DND-41 (cell line): ENCODE measurements around the gene TINAGL1.

Source experiments
- ATAC-seq: fragments of 200-7000 bp; cut with Tn5 transposase; 3 replicates; pipeline ENCODE4 v1.9.1; 2021; ENCODE audit warnings: low read depth; ENCODE audit not compliant: insufficient read depth
- DNase-seq: peaks from one replicate; pipeline ENCODE4 v3.0.0-alpha.2; 2020
- H2AFZ ChIP-seq: 2 replicates; pipeline ENCODE4 v1.6.0; 2012; ENCODE audit warnings: low read depth, low read length
- H3K27ac ChIP-seq: 2 replicates; pipeline ENCODE4 v1.5.1; 2012; ENCODE audit warnings: low read length, inconsistent platforms
- H3K27me3 ChIP-seq: fragments of 200-600 bp; sonication (generic); 2 replicates; pipeline ENCODE4 v1.6.0; 2012; ENCODE audit warnings: low read length, mild to moderate bottlenecking, inconsistent platforms; ENCODE audit not compliant: insufficient read depth, poor library complexity
- H3K36me3 ChIP-seq: 2 replicates; pipeline ENCODE4 v1.5.1; 2012; ENCODE audit warnings: low read length, inconsistent platforms; ENCODE audit not compliant: insufficient read depth
- H3K4me1 ChIP-seq: 2 replicates; pipeline ENCODE4 v1.5.1; 2012; ENCODE audit warnings: mild to moderate bottlenecking, low read length; ENCODE audit not compliant: insufficient read depth
- H3K4me2 ChIP-seq: 2 replicates; pipeline ENCODE4 v1.6.0; 2012; ENCODE audit warnings: mild to moderate bottlenecking, moderate library complexity, low read length, inconsistent platforms; ENCODE audit not compliant: insufficient read depth
- H3K4me3 ChIP-seq, 2 experiments: fragments of 200-600 bp in 1 of 2; shearing (Covaris generic) in 1 of 2; 2 replicates each; pipeline ENCODE4 v1.5.1; 2012 to 2016; ENCODE audit warnings: inconsistent platforms in 2 of 2, low read length in 2 of 2, mild to moderate bottlenecking in 2 of 2, low read depth in 1 of 2, moderate library complexity in 1 of 2
- H3K79me2 ChIP-seq: 2 replicates; pipeline ENCODE4 v1.6.0; 2012; ENCODE audit warnings: low read length, inconsistent platforms; ENCODE audit not compliant: insufficient read depth
- H3K9ac ChIP-seq: 2 replicates; pipeline ENCODE4 v1.6.0; 2012; ENCODE audit warnings: low read depth, mild to moderate bottlenecking, inconsistent platforms, low read length, moderate library complexity
- H3K9me3 ChIP-seq: 2 replicates; pipeline ENCODE4 v1.5.1; 2012; ENCODE audit warnings: low read length, moderate library complexity, mild to moderate bottlenecking, inconsistent platforms; ENCODE audit not compliant: insufficient read depth, severe bottlenecking
- H4K20me1 ChIP-seq: 2 replicates; pipeline ENCODE4 v1.6.0; 2012; ENCODE audit warnings: low read length; ENCODE audit not compliant: insufficient read depth
- CTCF ChIP-seq: IDR thresholded peaks from 2 replicates; pipeline ENCODE4 v1.5.1; 2012; ENCODE audit warnings: borderline replicate concordance, low read length, moderate library complexity, mild to moderate bottlenecking; ENCODE audit not compliant: poor library complexity, severe bottlenecking; ENCODE audit errors: extremely low read depth
- EZH2 ChIP-seq: IDR thresholded peaks from 3 replicates; pipeline ENCODE4 v1.6.1; 2012; ENCODE audit warnings: borderline replicate concordance, low read depth, mild to moderate bottlenecking, moderate library complexity, low read length, inconsistent platforms; ENCODE audit not compliant: severe bottlenecking

Gene TINAGL1

DNA sequence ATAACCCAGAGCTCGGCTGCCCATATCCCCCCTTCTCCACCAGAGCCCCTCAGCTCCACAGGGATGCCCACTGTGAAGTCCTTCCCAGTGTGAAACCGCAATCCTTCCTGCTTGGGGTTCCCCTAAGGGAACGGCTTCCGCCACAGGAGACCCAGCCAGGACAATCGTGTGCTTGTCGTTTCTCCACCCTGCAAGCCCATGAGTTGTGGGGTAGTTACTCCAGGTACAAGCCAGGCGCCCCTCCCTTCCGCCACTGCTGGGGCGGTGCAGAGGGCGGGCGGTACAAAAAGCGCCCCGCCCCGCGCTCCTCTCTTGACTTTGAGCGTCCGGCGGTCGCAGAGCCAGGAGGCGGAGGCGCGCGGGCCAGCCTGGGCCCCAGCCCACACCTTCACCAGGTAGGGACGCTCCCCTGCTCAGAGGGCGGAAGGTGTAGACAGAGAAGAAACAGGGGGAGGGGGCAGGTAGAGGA, at the start of gene TINAGL1:
Gene TINAGL1 (plus strand): TSS at position 315 of the 469 bp plus-strand sequence. CDS start 634 bp downstream, outside the sequence.
- no peak for TF ChIP-seq CTCF
- TF ChIP-seq EZH2: no peak
- no peak for DNase-seq
- H3K9me3 ChIP-seq: no peaks in the 10 kb centered on the region
- no peaks in the 10 kb centered on the region for H3K4me1 ChIP-seq
- H3K27me3 ChIP-seq: no peaks in the 10 kb centered on the region
- no peak for ATAC-seq
- H2AFZ ChIP-seq: no peak within 1 kb of the TSS
- no peak within 1 kb of the TSS for H3K4me2 ChIP-seq
- no peaks in the 10 kb centered on the region for H3K36me3 ChIP-seq
- no peak within 1 kb of the TSS for H3K4me3 ChIP-seq
- no peak within 1 kb of the TSS for H3K27ac ChIP-seq
- H3K79me2 ChIP-seq: no peaks in the 10 kb centered on the region
- no peaks in the 10 kb centered on the region for H4K20me1 ChIP-seq
- no peak within 1 kb of the TSS for H3K9ac ChIP-seq

DNA sequence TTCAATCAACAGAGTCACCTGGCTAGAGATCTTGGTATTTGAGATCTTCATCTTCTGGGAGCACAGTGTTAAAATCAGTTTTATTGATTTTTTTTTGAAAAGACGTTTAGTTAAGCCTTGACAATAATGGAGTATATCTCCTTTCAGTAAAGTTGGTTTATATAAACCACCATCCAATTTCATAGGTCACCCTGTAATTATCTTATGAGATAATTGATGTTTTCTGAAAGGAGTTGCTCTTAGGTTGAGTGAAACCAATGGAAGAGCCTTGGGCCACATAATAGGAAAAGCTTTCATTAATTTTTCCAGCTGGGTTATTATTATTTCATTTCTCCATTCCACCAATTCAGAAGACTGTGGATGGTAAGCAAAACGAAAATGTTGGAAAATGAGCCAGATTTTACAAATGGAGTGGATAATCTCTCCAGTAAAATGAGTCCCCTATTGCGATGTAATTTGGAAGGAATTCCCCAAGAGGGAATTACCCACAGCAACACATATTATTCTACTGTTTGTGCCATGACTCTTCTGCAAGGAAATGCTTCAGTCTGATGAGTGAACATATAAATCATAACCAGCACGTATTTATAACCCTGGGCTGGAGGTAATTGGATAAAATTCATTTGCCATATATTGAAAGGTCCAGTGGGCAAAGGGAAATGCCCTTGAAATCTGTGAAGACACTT, 46.2 kb upstream of the TINAGL1 start:
- no peak overlapping the region for H2AFZ ChIP-seq
- H3K9ac ChIP-seq: no peak overlapping the region
- H3K27me3 ChIP-seq: no peaks in the 10 kb centered on the region
- H3K79me2 ChIP-seq: no peaks in the 10 kb centered on the region
- no peaks in the 10 kb centered on the region for H3K4me1 ChIP-seq
- H3K4me3 ChIP-seq: no peak overlapping the region
- ATAC-seq: no peak
- H3K27ac ChIP-seq: no peak overlapping the region
- H4K20me1 ChIP-seq: no peaks in the 10 kb centered on the region
- no peak overlapping the region for H3K4me2 ChIP-seq
- no peaks in the 10 kb centered on the region for H3K9me3 ChIP-seq
- no peak for DNase-seq
- peaks cover 22% of the 10 kb centered on the region for H3K36me3 ChIP-seq
- TF ChIP-seq CTCF: no peak

DNA sequence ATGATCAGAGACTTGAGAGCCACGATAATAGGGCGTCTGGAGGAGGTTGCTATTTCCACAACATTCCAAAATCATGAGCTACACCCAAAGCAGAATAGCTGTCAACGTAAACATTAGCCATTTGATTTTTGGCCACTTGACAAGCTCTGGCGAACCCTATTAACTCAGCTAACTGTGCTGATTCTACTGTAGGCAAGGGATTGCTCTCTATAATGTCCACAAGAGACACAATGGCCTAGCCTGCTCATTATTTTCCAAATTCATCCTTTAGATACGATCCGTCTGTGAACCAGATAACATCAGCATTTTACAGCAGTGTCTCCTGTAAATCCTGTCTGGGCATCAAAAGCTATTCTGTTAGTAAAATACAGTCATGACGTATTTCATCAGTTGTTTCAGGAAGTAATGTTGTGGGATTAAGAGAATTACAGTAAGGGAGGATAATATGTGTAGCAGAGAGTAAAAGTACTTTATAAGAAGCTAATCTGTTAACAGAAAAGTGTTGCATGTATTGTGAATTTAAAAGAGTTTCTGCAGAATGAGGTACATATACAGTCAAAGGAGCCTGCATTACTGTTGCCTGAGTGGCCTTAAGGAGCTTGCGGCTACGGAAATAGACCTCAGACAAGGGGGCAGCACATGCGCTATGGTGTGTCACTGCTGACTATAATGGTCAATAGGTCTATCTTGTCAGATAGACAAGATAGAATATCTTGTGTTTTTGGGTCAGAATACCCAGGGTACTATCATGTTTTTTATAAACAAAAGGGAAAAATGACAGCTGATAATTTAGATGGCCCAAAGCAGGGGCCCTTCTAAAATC, 44.9 kb upstream of the TINAGL1 start:
- no peak for ATAC-seq
- Histone ChIP-seq H3K4me2 (no peak overlapping the region), H3K4me1 (no peaks in the 10 kb centered on the region), H3K9ac (no peak overlapping the region), H3K27me3 (no peaks in the 10 kb centered on the region), H4K20me1 (no peaks in the 10 kb centered on the region), H3K9me3 (no peaks in the 10 kb centered on the region), H3K79me2 (no peaks in the 10 kb centered on the region), H2AFZ (no peak overlapping the region), H3K36me3 (peaks cover 27% of the 10 kb centered on the region), H3K4me3 (no peak overlapping the region), H3K27ac (no peak overlapping the region)
- TF ChIP-seq EZH2: no peak
- TF ChIP-seq CTCF: no peak
- no peak for DNase-seq
